ENCODE data around the gene TENM4.

- TF ChIP-seq CTCF (IDR thresholded peaks at IDR 0.05) (no peak), POLR2A (IDR thresholded peaks at IDR 0.05) (no peak)
Observed at GRCh38 chr11:79097246-79097875, 343.5 kb downstream of the TENM4 start.

All from heart left ventricle (tissue), 13 donors.